ENCODE measurements around the gene TLR8. TPM values are rescaled to one million over a fixed set of nuclear protein-coding genes. Genes with fewer than 3 reads are reported as not detected.

TLR8 gene
- polyA plus RNA-seq, 2 of the 4 experiments (the other 2 are of a cell fraction) = not detected

- ChIA-PET CTCF (interaction anchor here (0.8 to 7.2 kb wide), 6 partner anchors 11 to 697 kb away, joined by 3 to 110 read pairs (median 6); no protein-coding TSS in a partner anchor), POLR2A (interaction anchor here (2.1 kb wide), 1 partner anchor 26 kb away, joined by 14 read pairs; the partner anchor contains the start of gene TMSB4X)
- H3K9me3 ChIP-seq = no peaks in the 10 kb centered on the region
- no peak overlapping the region for H3K4me2 ChIP-seq
- H3K4me1 ChIP-seq = peaks cover 37% of the 10 kb centered on the region
- FAIRE-seq (no peak), ATAC-seq (no peak), DNase-seq (ENCODE audit: low read depth in 1 of 2, low spot score in 1 of 2) (no peak)
- WGBS (ENCODE audit: missing lambda C conversion rate) = 82% methylated on average over 5 of the region's 5 CpGs
- no peak for TF ChIP-seq MAZ (IDR thresholded peaks at IDR 0.05; ENCODE audit: borderline replicate concordance, low read depth, low read length)
- no peak for TF ChIP-seq CBX8 (IDR thresholded peaks at IDR 0.05)
- TF ChIP-seq CHD2 (IDR thresholded peaks at IDR 0.05; ENCODE audit: low read length, partially characterized antibody) = no peak
- TF ChIP-seq TFCP2L1 (CRISPR knock-in tag; IDR thresholded peaks at IDR 0.05) = no peak
- TF ChIP-seq E2F6 (IDR thresholded peaks at IDR 0.05; ENCODE audit: borderline replicate concordance, low read depth) = no peak
- no peak for TF ChIP-seq FOSL2 (IDR thresholded peaks at IDR 0.05)
- TF ChIP-seq FOSL2 (CRISPR knock-in tag; IDR thresholded peaks at IDR 0.05) = no peak
- TF ChIP-seq ZNF302 (CRISPR knock-in tag; IDR thresholded peaks at IDR 0.05) = no peak
- no peak for TF ChIP-seq HOXB13 (CRISPR knock-in tag; IDR thresholded peaks at IDR 0.05; ENCODE audit: low read depth)
- TF ChIP-seq CEBPB (IDR thresholded peaks at IDR 0.05) = no peak
- TF ChIP-seq ZSCAN20 (CRISPR knock-in tag; IDR thresholded peaks at IDR 0.05) = no peak
- no peak for TF ChIP-seq PHF8 (IDR thresholded peaks at IDR 0.05; ENCODE audit: borderline replicate concordance, low read depth)
- TF ChIP-seq HES2 (IDR thresholded peaks at IDR 0.05) = no peak
- TF ChIP-seq HMGXB4 (CRISPR knock-in tag; IDR thresholded peaks at IDR 0.05; ENCODE audit: borderline replicate concordance) = no peak
- peak overlapping the region; percentile 66 to 91; a peak in 5 of 6 replicates for H3K27ac ChIP-seq
- no peak overlapping the region for H3K4me3 ChIP-seq
Measured at GRCh38 chrX:12949205-12949926, 42.9 kb downstream of the TLR8 start.

GRCh38 chrX:12949927-12950656 lies 43.7 kb downstream of the TLR8 start:
- ChIA-PET CTCF (interaction anchor here (0.6 to 7.2 kb wide), 21 partner anchors 16 to 784 kb away, joined by 3 to 110 read pairs (median 4); partner anchors contain the start of genes OFD1 and TRAPPC2), POLR2A (interaction anchor here (2.1 kb wide), 1 partner anchor 25 kb away, joined by 14 read pairs; the partner anchor contains the start of gene TMSB4X)
- TF ChIP-seq USF2 (IDR thresholded peaks at IDR 0.05) (0 out of 2 replicates have a peak, but pooled peaks have one; percentile 36), KDM5A (IDR thresholded peaks at IDR 0.05) (no peak)
- H3K9me3 ChIP-seq = no peaks in the 10 kb centered on the region
- no peak for DNase-seq (ENCODE audit: low read depth in 1 of 2, low spot score in 1 of 2)
- H3K27ac ChIP-seq = peak overlapping the region; percentile 66 to 91
- H3K4me2 ChIP-seq = peak overlapping the region; percentile 38; the same call in 1 of the 3 replicates
- peaks cover 37% of the 10 kb centered on the region for H3K4me1 ChIP-seq
- H3K4me3 ChIP-seq = no peak overlapping the region
- ATAC-seq = peak; percentile 5 to 12; a peak in 1 of 6 replicates
- FAIRE-seq = no peak
- 78% methylated on average over 11 of the region's 11 CpGs for WGBS (ENCODE audit: missing lambda C conversion rate)

All from A549 (cell line).